Keratinocyte (primary cell): ENCODE data around the gene RTP5. TPM values are rescaled to one million over a fixed set of nuclear protein-coding genes. Genes with fewer than 3 reads are reported as not detected.

Source experiments
- polyA plus RNA-seq, 5 experiments: library from polyadenylated mRNA; depleted of rRNA in 3 of 5; stranded (reverse) in 3 of 5; stranded (forward) in 1 of 5; unstranded in 1 of 5; fragments of >200 nt; gene quantifications; 1 replicate in 1 of 5; 2 replicates in 3 of 5; 3 replicates in 1 of 5; pipeline versions ENCODE4 v1.2.1 to v1.2.3, GENCODE V29; 2011 to 2012; ENCODE audit warnings: missing spikeins in 2 of 5, low read depth in 1 of 5, low replicate concordance in 1 of 5

Gene RTP5
- polyA plus RNA-seq, 1 donor (not counting 4 experiments of a cell fraction or from before 2014, with no cell fraction given) = not detected

Other genes with a start within 250 kb of the RTP5 start
- 30.3 to 39.5 TPM (median 36.2 TPM) in 3 replicates for gene THAP4, start 232.6 kb upstream of the RTP5 start, polyA plus RNA-seq
- gene ATG4B, start 232.0 kb upstream of the RTP5 start, polyA plus RNA-seq = 69.0 to 96.0 TPM (median 72.3 TPM) in 3 replicates
- gene DTYMK, start 182.9 kb upstream of the RTP5 start, polyA plus RNA-seq = 19.4 to 32.1 TPM (median 31.6 TPM) in 3 replicates
- gene ING5, start 167.7 kb upstream of the RTP5 start, polyA plus RNA-seq = 17.3 to 21.1 TPM (median 19.1 TPM) in 3 replicates
- gene D2HGDH, start 135.1 kb upstream of the RTP5 start, polyA plus RNA-seq = 5.4 to 10.8 TPM (median 5.8 TPM) in 3 replicates
- 0.05 TPM in 1 of 3 replicates, not detected in the others for gene GAL3ST2, start 92.9 kb upstream of the RTP5 start, polyA plus RNA-seq
- gene NEU4, start 60.5 kb upstream of the RTP5 start, polyA plus RNA-seq = not detected in 3 replicates
- not detected in 3 replicates for gene PDCD1, start 10.8 kb upstream of the RTP5 start, polyA plus RNA-seq